K562 (cell line): ENCODE data around the gene CRACR2B. TPM values are rescaled to one million over a fixed set of nuclear protein-coding genes. Genes with fewer than 3 reads are reported as not detected.

Experiments used
- CCNT2 ChIP-seq: IDR thresholded peaks from 2 replicates; pipeline ENCODE4 v1.6.1; 2011; ENCODE audit warnings: borderline replicate concordance, low read depth, mild to moderate bottlenecking, moderate library complexity, mixed read lengths, low read length; ENCODE audit not compliant: insufficient read length; ENCODE audit errors: extremely low read depth
- CXXC5 ChIP-seq: fragments of 250-450 bp; sonication (Bioruptor Pico); IDR thresholded peaks from 2 replicates; pipeline ENCODE4 v1.8.0; 2022; ENCODE audit warnings: inconsistent platforms, mild to moderate bottlenecking, moderate library complexity
- EP300 ChIP-seq: IDR thresholded peaks from 2 replicates; pipeline ENCODE4 v1.6.1; 2012; ENCODE audit warnings: low read length, improper control_type of control experiment
- HNRNPLL ChIP-seq: fragments of 200-400 bp; formaldehyde crosslinking; IDR thresholded peaks from 2 replicates; pipeline ENCODE4 v1.6.1; 2017; ENCODE audit warnings: low read length, low read depth, mild to moderate bottlenecking; ENCODE audit not compliant: poor library complexity, severe bottlenecking
- MAFG ChIP-seq: fragments of 450-650 bp; conservative IDR thresholded peaks from 2 replicates; pipeline ENCODE4 v1.6.1; 2016; ENCODE audit warnings: missing genetic modification characterization, missing compliant biosample characterization
- MED1 ChIP-seq: sonication (generic); formaldehyde crosslinking; IDR thresholded peaks from 2 replicates; pipeline ENCODE4 v1.8.1; 2023; ENCODE audit warnings: missing genetic modification reagents, borderline replicate concordance
- MIER1 ChIP-seq: fragments of 450-650 bp; IDR thresholded peaks from 2 replicates; pipeline ENCODE4 v1.6.1; 2016; ENCODE audit warnings: antibody characterized with exemption, mild to moderate bottlenecking, low read depth
- MTA3 ChIP-seq: fragments of 450-650 bp; formaldehyde crosslinking; IDR thresholded peaks from 2 replicates; pipeline ENCODE4 v1.6.1; 2017; ENCODE audit warnings: mild to moderate bottlenecking, borderline replicate concordance
- NONO ChIP-seq, 2 experiments: fragments of 200-400 bp in 1 of 2; fragments of 450-650 bp in 1 of 2; formaldehyde crosslinking in 1 of 2; IDR thresholded peaks; 2 replicates each; pipeline ENCODE4 v1.6.1; 2017; ENCODE audit warnings: low read depth in 2 of 2, mild to moderate bottlenecking in 2 of 2, moderate library complexity in 2 of 2, low read length in 1 of 2
- PHTF2 ChIP-seq: fragments of 250-450 bp; sonication (Bioruptor Pico); IDR thresholded peaks from 2 replicates; pipeline ENCODE4 v1.5.0; 2021; ENCODE audit warnings: mild to moderate bottlenecking
- SIRT6 ChIP-seq: IDR thresholded peaks from one replicate; pipeline ENCODE4 v1.6.1; 2012; ENCODE audit warnings: low read depth, mild to moderate bottlenecking, control low read depth, inconsistent platforms, low read length, moderate library complexity
- SUPT5H ChIP-seq: fragments of 450-650 bp; IDR thresholded peaks from 2 replicates; pipeline ENCODE4 v1.6.1; 2016
- ZBTB1 ChIP-seq: sonication (generic); formaldehyde crosslinking; IDR thresholded peaks from 2 replicates; pipeline ENCODE4 v1.8.1; 2023; ENCODE audit warnings: missing genetic modification reagents, low read depth, mild to moderate bottlenecking, borderline replicate concordance
- ZNF143 ChIP-seq: sonication (generic); formaldehyde crosslinking; IDR thresholded peaks from 2 replicates; pipeline ENCODE4 v1.9.0; 2022; ENCODE audit warnings: mild to moderate bottlenecking, missing genetic modification reagents
- ZNF175 ChIP-seq: fragments of 200-800 bp; sonication (Bioruptor generic); IDR thresholded peaks from 2 replicates; pipeline ENCODE4 v1.6.1; 2016; ENCODE audit warnings: low read depth, mild to moderate bottlenecking, missing genetic modification characterization, missing compliant biosample characterization
- ZNF217 ChIP-seq: sonication (generic); formaldehyde crosslinking; IDR thresholded peaks from 2 replicates; pipeline ENCODE4 v1.8.0; 2022; ENCODE audit warnings: mild to moderate bottlenecking, missing genetic modification reagents
- polyA plus RNA-seq, 8 experiments: library from polyadenylated mRNA; depleted of rRNA in 4 of 8; stranded (reverse) in 5 of 8; unstranded in 3 of 8; fragments of >200 nt; fragmentation: Nextera tagmentation in 2 of 8; fragmentation: Illumina TruSeq in 1 of 8; extraction: Ambion mirVana in 2 of 8; extraction: Trizol in 1 of 8; gene quantifications; 2 replicates each; pipeline versions ENCODE4 v1.2.1 to v1.2.3, GENCODE V29; 2011 to 2014; ENCODE audit warnings: inconsistent platforms in 1 of 8, missing spikeins in 1 of 8
- total RNA-seq, 7 experiments: library from RNA; depleted of rRNA in 6 of 7; stranded (reverse); fragments of >200 nt in 6 of 7; fragmentation: Illumina TruSeq in 2 of 7; extraction: Trizol in 2 of 7; gene quantifications; 2 replicates each; pipeline versions ENCODE4 v1.2.1 to v1.2.3, GENCODE V29; 2011 to 2021; ENCODE audit warnings: low replicate concordance in 1 of 7
- TF ChIP-seq, protein P1 (sequence below): fragments of 250-450 bp; sonication (Bioruptor Pico); IDR thresholded peaks from 2 replicates; pipeline ENCODE4 v1.8.0; 2022; ENCODE audit warnings: moderate library complexity, mild to moderate bottlenecking, inconsistent platforms
- TF ChIP-seq, protein P2 (sequence below): IDR thresholded peaks from 2 replicates; pipeline ENCODE4 v1.6.1; 2012; ENCODE audit warnings: low read depth, low read length, improper control_type of control experiment, borderline replicate concordance
- TF ChIP-seq, protein P3 (sequence below): fragments of 450-650 bp; IDR thresholded peaks from 2 replicates; pipeline ENCODE4 v1.6.1; 2016; ENCODE audit warnings: low read depth, mild to moderate bottlenecking, moderate library complexity
- TF ChIP-seq, protein P4 (sequence below): fragments of 250-450 bp; sonication (Bioruptor Pico); IDR thresholded peaks from 2 replicates; pipeline ENCODE4 v1.8.0; 2022; ENCODE audit warnings: inconsistent platforms, mild to moderate bottlenecking, moderate library complexity, borderline replicate concordance
- TF ChIP-seq, protein P5 (sequence below): fragments of 250-450 bp; sonication (Bioruptor Pico); IDR thresholded peaks from 2 replicates; pipeline ENCODE4 v1.4.0; 2020; ENCODE audit warnings: mild to moderate bottlenecking, moderate library complexity, borderline replicate concordance

Gene CRACR2B
- total and polyA plus RNA-seq, 9 of the 15 experiments (the other 6 are each of a cell fraction or from before 2014, with no cell fraction given) = 0.10 to 51.0 (median 6.0) TPM

DNA sequence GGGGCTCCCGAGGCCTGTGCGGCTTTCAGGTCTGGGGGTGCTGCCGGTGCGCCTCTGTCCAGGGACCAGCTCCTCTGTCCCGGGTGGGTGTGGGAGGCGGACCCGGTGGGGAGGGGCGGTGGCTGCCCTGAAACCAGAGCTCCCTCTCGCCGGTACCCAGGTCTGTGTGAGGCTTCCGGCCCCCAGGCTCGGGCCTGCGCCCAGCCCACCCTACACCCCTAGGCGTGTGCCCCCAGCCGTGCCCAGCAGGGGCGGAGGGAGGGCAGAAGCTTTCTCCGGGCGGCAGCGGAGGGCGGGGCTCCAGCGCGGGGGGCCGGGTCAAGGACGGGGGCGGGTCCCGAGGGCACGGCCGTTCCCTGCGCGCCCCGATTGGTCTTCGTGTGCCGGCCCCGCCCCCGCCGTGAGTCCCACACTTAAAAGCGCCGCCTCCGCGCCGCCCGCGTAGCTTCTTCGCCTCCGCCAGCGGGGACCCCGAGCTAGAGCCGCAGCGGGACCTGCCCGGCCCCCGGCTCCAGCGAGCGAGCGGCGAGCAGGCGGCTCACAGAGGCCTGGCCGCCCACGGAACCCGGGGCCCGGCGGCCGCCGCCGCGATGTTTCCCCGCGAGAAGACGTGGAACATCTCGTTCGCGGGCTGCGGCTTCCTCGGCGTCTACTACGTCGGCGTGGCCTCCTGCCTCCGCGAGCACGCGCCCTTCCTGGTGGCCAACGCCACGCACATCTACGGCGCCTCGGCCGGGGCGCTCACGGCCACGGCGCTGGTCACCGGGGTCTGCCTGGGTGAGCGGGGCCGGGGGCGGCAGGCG lies 8.4 kb upstream of the CRACR2B start (continued):
- TF ChIP-seq, protein P1, sequence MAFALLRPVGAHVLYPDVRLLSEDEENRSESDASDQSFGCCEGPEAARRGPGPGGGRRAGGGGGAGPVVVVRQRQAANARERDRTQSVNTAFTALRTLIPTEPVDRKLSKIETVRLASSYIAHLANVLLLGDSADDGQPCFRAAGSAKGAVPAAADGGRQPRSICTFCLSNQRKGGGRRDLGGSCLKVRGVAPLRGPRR (CRISPR knock-in tag) = no peak
- TF ChIP-seq, protein P2, sequence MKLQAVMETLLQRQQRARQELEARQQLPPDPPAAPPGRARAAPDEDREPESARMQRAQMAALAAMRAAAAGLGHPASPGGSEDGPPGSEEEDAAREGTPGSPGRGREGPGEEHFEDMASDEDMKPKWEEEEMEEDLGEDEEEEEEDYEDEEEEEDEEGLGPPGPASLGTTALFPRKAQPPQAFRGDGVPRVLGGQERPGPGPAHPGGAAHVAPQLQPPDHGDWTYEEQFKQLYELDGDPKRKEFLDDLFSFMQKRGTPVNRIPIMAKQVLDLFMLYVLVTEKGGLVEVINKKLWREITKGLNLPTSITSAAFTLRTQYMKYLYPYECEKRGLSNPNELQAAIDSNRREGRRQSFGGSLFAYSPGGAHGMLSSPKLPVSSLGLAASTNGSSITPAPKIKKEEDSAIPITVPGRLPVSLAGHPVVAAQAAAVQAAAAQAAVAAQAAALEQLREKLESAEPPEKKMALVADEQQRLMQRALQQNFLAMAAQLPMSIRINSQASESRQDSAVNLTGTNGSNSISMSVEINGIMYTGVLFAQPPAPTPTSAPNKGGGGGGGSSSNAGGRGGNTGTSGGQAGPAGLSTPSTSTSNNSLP = no peak
- peak; percentile 76 for TF ChIP-seq CCNT2
- TF ChIP-seq MIER1 = no peak
- peak; percentile 77 for TF ChIP-seq HNRNPLL
- TF ChIP-seq, protein P3, sequence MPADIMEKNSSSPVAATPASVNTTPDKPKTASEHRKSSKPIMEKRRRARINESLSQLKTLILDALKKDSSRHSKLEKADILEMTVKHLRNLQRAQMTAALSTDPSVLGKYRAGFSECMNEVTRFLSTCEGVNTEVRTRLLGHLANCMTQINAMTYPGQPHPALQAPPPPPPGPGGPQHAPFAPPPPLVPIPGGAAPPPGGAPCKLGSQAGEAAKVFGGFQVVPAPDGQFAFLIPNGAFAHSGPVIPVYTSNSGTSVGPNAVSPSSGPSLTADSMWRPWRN = no peak
- TF ChIP-seq, protein P4, sequence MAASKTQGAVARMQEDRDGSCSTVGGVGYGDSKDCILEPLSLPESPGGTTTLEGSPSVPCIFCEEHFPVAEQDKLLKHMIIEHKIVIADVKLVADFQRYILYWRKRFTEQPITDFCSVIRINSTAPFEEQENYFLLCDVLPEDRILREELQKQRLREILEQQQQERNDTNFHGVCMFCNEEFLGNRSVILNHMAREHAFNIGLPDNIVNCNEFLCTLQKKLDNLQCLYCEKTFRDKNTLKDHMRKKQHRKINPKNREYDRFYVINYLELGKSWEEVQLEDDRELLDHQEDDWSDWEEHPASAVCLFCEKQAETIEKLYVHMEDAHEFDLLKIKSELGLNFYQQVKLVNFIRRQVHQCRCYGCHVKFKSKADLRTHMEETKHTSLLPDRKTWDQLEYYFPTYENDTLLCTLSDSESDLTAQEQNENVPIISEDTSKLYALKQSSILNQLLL (CRISPR knock-in tag) = no peak
- no peak for TF ChIP-seq ZNF217 (CRISPR knock-in tag)
- TF ChIP-seq, protein P5, sequence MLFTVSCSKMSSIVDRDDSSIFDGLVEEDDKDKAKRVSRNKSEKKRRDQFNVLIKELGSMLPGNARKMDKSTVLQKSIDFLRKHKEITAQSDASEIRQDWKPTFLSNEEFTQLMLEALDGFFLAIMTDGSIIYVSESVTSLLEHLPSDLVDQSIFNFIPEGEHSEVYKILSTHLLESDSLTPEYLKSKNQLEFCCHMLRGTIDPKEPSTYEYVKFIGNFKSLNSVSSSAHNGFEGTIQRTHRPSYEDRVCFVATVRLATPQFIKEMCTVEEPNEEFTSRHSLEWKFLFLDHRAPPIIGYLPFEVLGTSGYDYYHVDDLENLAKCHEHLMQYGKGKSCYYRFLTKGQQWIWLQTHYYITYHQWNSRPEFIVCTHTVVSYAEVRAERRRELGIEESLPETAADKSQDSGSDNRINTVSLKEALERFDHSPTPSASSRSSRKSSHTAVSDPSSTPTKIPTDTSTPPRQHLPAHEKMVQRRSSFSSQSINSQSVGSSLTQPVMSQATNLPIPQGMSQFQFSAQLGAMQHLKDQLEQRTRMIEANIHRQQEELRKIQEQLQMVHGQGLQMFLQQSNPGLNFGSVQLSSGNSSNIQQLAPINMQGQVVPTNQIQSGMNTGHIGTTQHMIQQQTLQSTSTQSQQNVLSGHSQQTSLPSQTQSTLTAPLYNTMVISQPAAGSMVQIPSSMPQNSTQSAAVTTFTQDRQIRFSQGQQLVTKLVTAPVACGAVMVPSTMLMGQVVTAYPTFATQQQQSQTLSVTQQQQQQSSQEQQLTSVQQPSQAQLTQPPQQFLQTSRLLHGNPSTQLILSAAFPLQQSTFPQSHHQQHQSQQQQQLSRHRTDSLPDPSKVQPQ (CRISPR knock-in tag) = no peak
- TF ChIP-seq SUPT5H = peak; percentile 67
- TF ChIP-seq ZNF143 (CRISPR knock-in tag) = no peak
- peak; percentile 81 to 99; a peak in 3 of 4 replicates for TF ChIP-seq NONO (IDR thresholded peaks at IDR 0.05; ENCODE audit: low read depth in 2 of 2, low read length in 1 of 2)
- no peak for TF ChIP-seq ZBTB1 (CRISPR knock-in tag)
- TF ChIP-seq ZNF175 (CRISPR knock-in tag) = no peak
- no peak for TF ChIP-seq MAFG
- no peak for TF ChIP-seq SIRT6
- TF ChIP-seq PHTF2 = no peak
- TF ChIP-seq CXXC5 (CRISPR knock-in tag) = peak; percentile 89
- TF ChIP-seq MTA3 = peak; percentile 98
- no peak for TF ChIP-seq MED1 (CRISPR knock-in tag)
- TF ChIP-seq EP300 = no peak
